Caco-2 (cell line): ENCODE results near the gene FXYD5. TPM values are rescaled to one million over a fixed set of nuclear protein-coding genes. Genes with fewer than 3 reads are reported as not detected.

Experiments used
- BruUV-seq: library from RNA; stranded (reverse); fragments of 400-500 nt; replicated peaks from 2 replicates; lab custom pipeline; 2021; lab: Mats Ljungman, UMichigan
- CTCF ChIA-PET: fragments of 300-600 bp; sonication (Branson Sonifier 250); formaldehyde crosslinking; loops from one replicate; lab custom pipeline; 2022; ENCODE audit warnings: antibody characterized with exemption; lab: Charles Lee
- POLR2A ChIA-PET: fragments of 300-600 bp; sonication (Branson Sonifier 250); formaldehyde crosslinking; loops from one replicate; lab custom pipeline; 2022; ENCODE audit warnings: antibody characterized with exemption; lab: Charles Lee
- DNase-seq, 2 experiments: peaks; one replicate each; pipeline versions ENCODE4 v3.0.0 to v3.0.0-alpha.2; 2020 to 2022
- H3K27me3 ChIP-seq: replicated peaks from 2 replicates; pipeline ENCODE4 v1.6.0; 2011; ENCODE audit warnings: low read length; ENCODE audit not compliant: control insufficient read depth, insufficient read depth
- H3K36me3 ChIP-seq: 2 replicates; pipeline ENCODE4 v1.5.1; 2011; ENCODE audit warnings: low read length; ENCODE audit not compliant: control insufficient read depth, insufficient read depth
- H3K4me1 ChIP-seq: fragments of 250-450 bp; sonication (Bioruptor Pico); 2 replicates; pipeline ENCODE4 v1.5.1; 2020; ENCODE audit warnings: mild to moderate bottlenecking
- H3K4me3 ChIP-seq: 2 replicates; pipeline ENCODE4 v1.5.1; 2011; ENCODE audit warnings: low read depth, mild to moderate bottlenecking, control low read depth, low read length
- H3K9me3 ChIP-seq: fragments of 250-450 bp; sonication (Bioruptor Pico); 2 replicates; pipeline ENCODE4 v1.5.1; 2020; ENCODE audit warnings: mild to moderate bottlenecking, moderate library complexity
- H3K27ac Mint-ChIP-seq: one replicate; pipeline ENCODE4 v1.8.0; 2022; ENCODE audit warnings: mixed read lengths; ENCODE audit not compliant: unreplicated experiment
- H3K27me3 Mint-ChIP-seq: one replicate; pipeline ENCODE4 v1.8.0; 2022; ENCODE audit warnings: mixed read lengths; ENCODE audit not compliant: insufficient read depth, unreplicated experiment
- H3K36me3 Mint-ChIP-seq: one replicate; pipeline ENCODE4 v1.8.0; 2022; ENCODE audit warnings: mild to moderate bottlenecking, mixed read lengths; ENCODE audit not compliant: insufficient read depth, unreplicated experiment
- H3K4me1 Mint-ChIP-seq: one replicate; pipeline ENCODE4 v1.8.0; 2022; ENCODE audit warnings: low read depth, mixed read lengths; ENCODE audit not compliant: unreplicated experiment
- H3K4me3 Mint-ChIP-seq: one replicate; pipeline ENCODE4 v1.8.0; 2022; ENCODE audit warnings: mild to moderate bottlenecking, moderate library complexity, mixed read lengths; ENCODE audit not compliant: unreplicated experiment
- H3K9me3 Mint-ChIP-seq: one replicate; pipeline ENCODE4 v1.8.0; 2022; ENCODE audit warnings: mixed read lengths; ENCODE audit not compliant: unreplicated experiment
- CTCF ChIP-seq, 2 experiments: fragments of 200-600 bp in 1 of 2; IDR thresholded peaks; 1 replicate in 1 of 2; 2 replicates in 1 of 2; pipeline versions ENCODE4 v1.5.1 to v1.8.0; 2011 to 2022; ENCODE audit warnings: antibody characterized with exemption in 1 of 2, control low read depth in 1 of 2, inconsistent platforms in 1 of 2, low read depth in 1 of 2, low read length in 1 of 2, mild to moderate bottlenecking in 1 of 2, moderate library complexity in 1 of 2; ENCODE audit not compliant: insufficient read depth in 1 of 2, severe bottlenecking in 1 of 2, unreplicated experiment in 1 of 2
- intact Hi-C: fragments of 100-400 bp; cut with micrococcal nuclease; formaldehyde crosslinking; loops from one replicate; pipeline ENCODE4 v1.10.0; 2022; ENCODE audit not compliant: unreplicated experiment
- total RNA-seq: library from RNA; stranded (reverse); gene quantifications from 2 replicates; pipeline ENCODE4 v1.2.3, GENCODE V29; 2022

FXYD5 gene
- total RNA-seq, 1 experiment from 2014 or later = 20.4 TPM

- intact Hi-C loops = no loop called here
- Mint-ChIP-seq H3K36me3 (peaks cover 7% of the 10 kb centered on the region), H3K4me3 (peak overlapping the region; percentile 96), H3K27me3 (peaks cover 21% of the 10 kb centered on the region), H3K4me1 (peaks cover 13% of the 10 kb centered on the region), H3K27ac (peak overlapping the region; percentile 78), H3K9me3 (no peaks in the 10 kb centered on the region)
- Histone ChIP-seq H3K27me3 (no peaks in the 10 kb centered on the region), H3K4me1 (peaks cover 11% of the 10 kb centered on the region; the same call in 1 of the 2 replicates), H3K36me3 (no peaks in the 10 kb centered on the region), H3K4me3 (no peak overlapping the region), H3K9me3 (no peaks in the 10 kb centered on the region)
- no peak for TF ChIP-seq CTCF (IDR thresholded peaks at IDR 0.05; ENCODE audit: insufficient read depth in 1 of 2, low read depth in 1 of 2, low read length in 1 of 2, severe bottlenecking in 1 of 2, unreplicated experiment in 1 of 2)
- ChIA-PET POLR2A (no interaction called here), CTCF (no interaction called here)
- BruUV-seq = no TSS peak
- DNase-seq = no peak
Measured at GRCh38 chr19:35155441-35155840, 906 bp downstream of the FXYD5 start.

- Histone ChIP-seq H3K9me3 (no peaks in the 10 kb centered on the region), H3K27me3 (no peaks in the 10 kb centered on the region), H3K4me3 (no peak overlapping the region), H3K4me1 (peaks cover 11% of the 10 kb centered on the region; the same call in 1 of the 2 replicates), H3K36me3 (no peaks in the 10 kb centered on the region)
- H3K36me3 Mint-ChIP-seq = peaks cover 7% of the 10 kb centered on the region
- H3K9me3 Mint-ChIP-seq = no peaks in the 10 kb centered on the region
- BruUV-seq = no TSS peak
- TF ChIP-seq CTCF (IDR thresholded peaks at IDR 0.05; ENCODE audit: insufficient read depth in 1 of 2, low read depth in 1 of 2, low read length in 1 of 2, severe bottlenecking in 1 of 2, unreplicated experiment in 1 of 2) = no peak
- intact Hi-C loops = no loop called here
- no peak overlapping the region for H3K4me3 Mint-ChIP-seq
- peaks cover 21% of the 10 kb centered on the region for H3K27me3 Mint-ChIP-seq
- no peak overlapping the region for H3K27ac Mint-ChIP-seq
- peaks cover 13% of the 10 kb centered on the region for H3K4me1 Mint-ChIP-seq
- POLR2A ChIA-PET = no interaction called here
- no peak for DNase-seq
- CTCF ChIA-PET = no interaction called here
Measured at GRCh38 chr19:35155981-35156672, 1.6 kb downstream of the FXYD5 start.

GRCh38 chr19:35156673-35157014, 2.1 kb downstream of the FXYD5 start:
- no peak overlapping the region for H3K27ac Mint-ChIP-seq
- peaks cover 13% of the 10 kb centered on the region for H3K4me1 Mint-ChIP-seq
- ChIA-PET CTCF (no interaction called here), POLR2A (no interaction called here)
- Histone ChIP-seq H3K4me1 (peaks cover 11% of the 10 kb centered on the region; the same call in 1 of the 2 replicates), H3K9me3 (no peaks in the 10 kb centered on the region; the same call in 1 of the 2 replicates), H3K27me3 (no peaks in the 10 kb centered on the region), H3K4me3 (no peak overlapping the region), H3K36me3 (no peaks in the 10 kb centered on the region)
- peaks cover 7% of the 10 kb centered on the region for H3K36me3 Mint-ChIP-seq
- no peaks in the 10 kb centered on the region for H3K9me3 Mint-ChIP-seq
- intact Hi-C loops = no loop called here
- TF ChIP-seq CTCF (IDR thresholded peaks at IDR 0.05; ENCODE audit: insufficient read depth in 1 of 2, low read depth in 1 of 2, low read length in 1 of 2, severe bottlenecking in 1 of 2, unreplicated experiment in 1 of 2) = no peak
- no peak for DNase-seq
- no TSS peak for BruUV-seq
- H3K4me3 Mint-ChIP-seq = no peak overlapping the region
- peaks cover 18% of the 10 kb centered on the region for H3K27me3 Mint-ChIP-seq
